AG08395 (cell line): ENCODE data around the gene SNHG17.
"Not testable (repeated sequence)": the region's sequence is repeated elsewhere in the genome, so short reads cannot be mapped to it uniquely, and the experiment has no call there.

Source experiments
- DNase-seq: peaks from one replicate; pipeline ENCODE4 v3.0.0; 2012; ENCODE audit warnings: mixed read lengths, low spot score

Gene SNHG17

DNA sequence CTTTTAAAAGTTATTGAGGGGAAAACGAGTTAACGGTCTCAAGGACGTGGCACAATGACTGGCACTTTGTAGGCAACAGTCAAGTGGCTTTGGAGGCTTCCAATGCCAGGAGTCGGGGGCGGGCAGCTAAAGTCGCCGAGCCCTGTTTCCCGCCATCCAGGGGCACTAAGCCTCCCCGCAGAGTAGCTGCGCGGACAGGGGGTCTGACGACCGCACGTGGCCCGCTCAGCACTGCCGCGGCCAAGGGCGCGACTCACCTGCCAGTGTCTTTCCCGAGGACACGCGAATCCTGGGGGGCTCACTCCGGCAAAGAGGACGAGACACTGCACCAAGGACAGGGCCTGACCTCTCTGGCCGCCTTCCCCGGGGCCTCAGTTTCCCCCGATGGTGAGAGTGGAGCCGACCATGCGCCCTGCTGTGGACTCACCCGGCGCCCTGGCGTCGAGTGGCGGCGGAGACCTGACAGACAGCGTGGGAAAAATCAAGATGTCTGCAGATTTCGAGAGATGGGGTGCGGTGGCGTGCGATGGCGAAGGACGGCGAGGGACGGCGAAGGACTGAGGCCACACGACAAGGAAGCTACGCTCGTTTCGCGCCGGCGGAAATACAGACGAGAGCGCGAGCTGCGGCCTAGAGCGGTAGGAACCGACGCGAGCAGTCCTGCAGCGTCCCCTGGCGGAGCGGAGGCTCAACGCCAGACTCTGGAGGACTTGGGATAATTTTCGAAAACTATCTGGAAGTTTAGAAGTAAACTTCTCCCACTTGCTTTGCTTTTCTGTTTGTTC is at the start of gene SNHG17:
SNHG17 (minus strand) TSS at position 559 of the 785 bp plus-strand sequence.
- peak; percentile 86 for DNase-seq

- DNase-seq = no peak
These were observed 44.5 kb upstream of the SNHG17 start for GRCh38 chr20:38479596-38479995.

DNA sequence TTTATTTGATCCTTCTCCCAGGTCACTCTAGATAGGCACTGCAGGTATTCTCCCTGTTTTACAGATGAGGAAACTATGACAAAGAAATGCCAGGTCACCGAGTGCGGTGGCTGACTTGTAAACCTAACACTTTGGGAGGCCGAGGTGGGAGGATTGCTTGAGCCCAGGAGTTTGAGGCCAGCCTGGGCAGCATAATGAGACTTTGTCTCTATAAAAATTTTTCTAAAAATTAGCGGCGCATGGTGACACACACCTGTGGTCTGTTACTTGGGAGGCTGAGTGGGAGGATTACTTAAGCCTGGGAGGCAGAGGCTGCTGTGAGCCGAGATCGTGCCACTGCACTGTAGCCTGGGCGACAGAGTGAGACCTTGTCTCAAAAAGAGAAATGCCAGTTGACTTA is 42.6 kb upstream of the SNHG17 start:
- no peak for DNase-seq

GRCh38 chr20:38473367-38473795 is 38.3 kb upstream of the SNHG17 start:
- no peak for DNase-seq

DNA sequence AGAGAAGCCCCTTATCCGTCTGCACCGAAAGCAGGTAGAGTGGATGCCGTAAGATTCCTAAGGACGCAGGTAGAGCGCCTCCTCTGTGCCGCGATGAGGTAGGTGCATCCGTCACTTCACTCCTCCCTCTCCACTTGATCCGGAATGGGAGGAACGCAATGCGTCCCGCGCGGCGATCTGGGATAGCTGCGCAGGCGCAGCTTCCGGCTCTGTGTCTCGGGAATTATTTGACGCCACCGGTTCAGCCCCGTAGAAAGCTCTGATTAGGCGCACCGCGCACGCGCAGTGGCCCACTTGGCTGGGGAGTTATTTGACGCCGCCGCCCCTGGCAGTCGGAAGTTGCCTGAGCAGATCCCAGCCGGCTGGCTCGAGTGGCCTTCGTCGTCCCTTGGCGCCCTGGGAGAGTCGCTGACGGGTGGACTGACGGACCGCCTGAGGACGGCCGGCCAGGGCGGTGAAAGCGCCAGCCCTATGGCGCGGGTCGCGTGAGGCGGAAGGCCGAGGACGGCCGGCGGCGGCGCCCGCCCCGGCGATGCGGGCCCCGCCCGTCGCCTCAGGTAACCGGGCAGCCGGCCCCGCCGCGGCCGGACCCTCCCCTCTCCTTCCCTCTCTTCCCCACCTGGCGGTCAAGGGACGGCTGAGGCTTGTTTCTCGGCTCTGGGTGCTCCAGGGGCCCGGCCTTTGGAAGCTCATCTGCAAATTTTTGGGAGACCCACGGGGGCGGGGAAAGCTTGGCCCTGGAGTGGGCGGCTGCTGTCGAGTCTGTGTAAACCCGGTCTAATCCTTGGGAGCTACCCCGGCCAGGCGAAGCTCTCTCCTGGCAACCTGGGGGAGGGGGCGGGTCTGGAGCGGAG is 37.6 kb upstream of the SNHG17 start, which contains the start of gene RALGAPB:
RALGAPB (plus strand) TSS at position 331 of the 854 bp plus-strand sequence. CDS start 15,590 bp downstream, outside the sequence.
- peak; percentile 99 for DNase-seq

DNA sequence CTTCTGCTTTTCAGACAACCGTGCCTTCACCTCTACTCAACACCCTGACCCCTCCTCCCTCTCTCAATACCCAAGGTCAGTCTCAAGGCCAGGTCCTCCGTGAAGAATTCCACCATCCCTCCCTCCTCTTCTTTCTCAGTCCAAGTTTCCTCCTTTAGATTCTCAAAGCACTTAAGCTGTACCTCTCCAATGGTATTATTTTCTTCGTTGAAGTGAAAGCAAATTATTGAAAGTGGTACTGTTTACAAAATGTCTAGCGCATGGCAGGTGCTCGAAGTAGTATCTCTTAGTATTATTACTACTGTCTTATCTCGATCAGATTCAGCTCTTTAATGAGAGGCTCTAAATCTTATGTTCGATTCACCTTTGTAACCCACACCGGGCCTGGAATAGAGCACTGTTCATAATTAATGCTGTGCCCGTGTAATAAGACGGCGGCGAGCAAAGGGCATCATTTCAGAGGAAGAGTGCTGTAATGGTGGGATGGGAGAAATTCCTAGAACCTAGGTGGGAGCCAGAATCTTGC is 36.9 kb upstream of the SNHG17 start:
- DNase-seq = no peak

DNA sequence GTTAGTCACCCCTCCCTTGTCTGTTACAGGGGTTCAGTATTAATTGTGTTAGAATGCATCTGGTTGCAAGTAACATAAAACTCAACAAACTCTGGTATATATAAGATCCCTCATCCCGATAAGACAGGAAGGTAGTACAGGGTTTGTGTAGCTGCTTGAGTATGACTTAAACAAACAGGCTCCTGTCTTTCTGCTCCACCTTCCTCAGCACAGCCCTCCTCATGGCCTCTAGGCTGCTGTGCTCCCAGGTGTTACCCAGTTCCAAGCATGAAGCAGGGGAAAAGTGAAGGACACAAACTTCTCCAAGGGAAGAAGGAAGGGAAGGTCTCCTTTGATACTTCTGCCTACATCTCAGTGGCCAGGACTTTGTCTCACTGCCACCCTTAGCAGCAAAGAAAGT is 36.1 kb upstream of the SNHG17 start:
- DNase-seq = no peak

DNA sequence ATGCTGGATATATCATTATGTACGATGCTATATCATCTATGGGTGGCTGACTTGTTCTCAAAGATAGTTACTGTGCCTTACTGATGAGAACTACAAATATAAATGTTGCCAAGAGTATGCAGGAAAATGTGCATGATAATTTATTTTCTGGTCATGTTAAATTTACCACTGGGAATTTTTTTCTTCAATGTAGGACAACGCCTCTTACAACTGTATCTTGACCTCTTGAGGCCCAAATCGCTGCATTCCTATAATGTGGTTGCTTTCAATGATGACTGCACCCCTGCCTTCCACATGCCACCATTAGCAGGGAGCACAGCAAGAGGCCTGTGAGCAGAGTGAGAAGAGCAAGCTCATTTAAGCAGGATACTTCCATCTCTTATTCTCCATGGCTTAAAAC is 31.9 kb upstream of the SNHG17 start:
- no peak for DNase-seq

DNA sequence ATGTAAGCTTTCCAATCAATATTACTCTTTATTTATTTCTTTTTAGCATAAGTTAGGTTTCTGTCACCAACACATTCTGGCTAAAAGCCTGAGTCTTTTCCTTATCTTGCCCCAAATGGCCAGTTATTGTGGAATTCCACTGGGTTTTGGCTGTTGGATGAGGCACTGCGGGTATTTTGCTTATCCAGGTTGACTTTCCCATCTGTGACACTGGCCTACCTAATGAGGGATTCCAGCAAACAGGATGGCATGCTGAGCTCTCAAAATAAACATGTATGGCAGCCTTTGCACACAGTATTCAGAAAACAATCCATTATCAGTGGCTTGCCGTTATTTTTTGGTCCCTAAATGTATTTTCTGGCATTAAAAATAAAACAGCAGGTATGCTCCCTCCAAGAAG is 31.0 kb upstream of the SNHG17 start:
- DNase-seq = no peak

DNA sequence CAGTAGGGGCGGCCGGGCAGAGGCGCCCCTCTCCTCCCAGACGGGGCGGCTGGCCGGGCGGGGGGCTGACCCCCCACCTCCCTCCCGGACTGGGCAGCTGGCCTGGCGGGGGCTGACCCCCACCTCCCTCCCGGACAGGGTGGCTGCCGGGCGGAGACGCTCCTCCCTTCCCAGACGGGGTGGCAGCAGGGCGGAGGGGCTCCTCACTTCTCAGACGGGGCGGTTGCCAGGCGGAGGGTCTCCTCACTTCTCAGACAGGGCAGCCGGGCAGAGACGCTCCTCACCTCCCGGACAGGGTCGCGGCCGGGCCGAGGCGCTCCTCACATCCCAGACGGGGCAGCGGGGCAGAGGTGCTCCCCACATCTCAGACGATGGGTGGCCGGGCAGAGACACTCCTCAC is 26.4 kb upstream of the SNHG17 start:
- DNase-seq = not testable (repeated sequence)

DNA sequence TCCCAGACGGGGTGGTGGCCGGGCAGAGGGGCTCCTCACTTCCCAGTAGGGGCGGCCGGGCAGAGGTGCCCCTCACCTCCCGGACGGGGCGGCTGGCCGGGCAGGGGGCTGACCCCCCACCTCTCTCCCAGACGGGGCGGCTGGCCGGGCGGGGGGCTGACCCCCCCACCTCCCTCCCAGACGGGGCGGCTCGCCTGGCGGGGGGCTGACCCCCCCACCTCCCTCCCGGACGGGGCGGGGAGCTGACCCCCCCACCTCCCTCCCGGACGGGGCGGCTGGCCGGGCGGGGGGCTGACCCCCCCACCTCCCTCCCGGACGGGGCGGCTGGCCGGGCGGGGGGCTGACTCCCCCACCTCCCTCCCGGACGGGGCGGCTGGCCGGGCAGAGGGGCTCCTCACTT is 26.0 kb upstream of the SNHG17 start:
- DNase-seq = not testable (repeated sequence)

- not testable (repeated sequence) for DNase-seq
These were observed 25.5 kb upstream of the SNHG17 start for GRCh38 chr20:38460631-38461030.

- no peak for DNase-seq
These were observed 25.0 kb upstream of the SNHG17 start for GRCh38 chr20:38460040-38460623.

DNA sequence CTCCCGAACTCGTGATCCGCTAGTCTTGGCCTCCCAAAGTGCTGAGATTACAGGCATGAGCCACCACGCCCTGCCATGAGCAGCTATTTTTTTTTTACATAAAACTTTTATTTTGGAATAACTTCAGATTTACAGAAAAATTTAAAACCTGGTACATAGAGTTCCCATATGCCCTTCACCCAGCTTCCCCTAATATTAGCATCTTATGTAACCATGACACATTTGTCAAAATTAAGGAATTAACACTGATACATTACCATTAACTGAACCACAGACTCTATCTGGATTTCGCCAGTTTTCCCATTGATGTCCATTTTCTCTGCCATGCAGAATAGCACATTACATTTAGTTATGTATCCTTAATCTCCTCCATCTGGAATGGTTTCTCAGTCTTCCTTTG is 23.2 kb upstream of the SNHG17 start:
- DNase-seq = no peak

DNA sequence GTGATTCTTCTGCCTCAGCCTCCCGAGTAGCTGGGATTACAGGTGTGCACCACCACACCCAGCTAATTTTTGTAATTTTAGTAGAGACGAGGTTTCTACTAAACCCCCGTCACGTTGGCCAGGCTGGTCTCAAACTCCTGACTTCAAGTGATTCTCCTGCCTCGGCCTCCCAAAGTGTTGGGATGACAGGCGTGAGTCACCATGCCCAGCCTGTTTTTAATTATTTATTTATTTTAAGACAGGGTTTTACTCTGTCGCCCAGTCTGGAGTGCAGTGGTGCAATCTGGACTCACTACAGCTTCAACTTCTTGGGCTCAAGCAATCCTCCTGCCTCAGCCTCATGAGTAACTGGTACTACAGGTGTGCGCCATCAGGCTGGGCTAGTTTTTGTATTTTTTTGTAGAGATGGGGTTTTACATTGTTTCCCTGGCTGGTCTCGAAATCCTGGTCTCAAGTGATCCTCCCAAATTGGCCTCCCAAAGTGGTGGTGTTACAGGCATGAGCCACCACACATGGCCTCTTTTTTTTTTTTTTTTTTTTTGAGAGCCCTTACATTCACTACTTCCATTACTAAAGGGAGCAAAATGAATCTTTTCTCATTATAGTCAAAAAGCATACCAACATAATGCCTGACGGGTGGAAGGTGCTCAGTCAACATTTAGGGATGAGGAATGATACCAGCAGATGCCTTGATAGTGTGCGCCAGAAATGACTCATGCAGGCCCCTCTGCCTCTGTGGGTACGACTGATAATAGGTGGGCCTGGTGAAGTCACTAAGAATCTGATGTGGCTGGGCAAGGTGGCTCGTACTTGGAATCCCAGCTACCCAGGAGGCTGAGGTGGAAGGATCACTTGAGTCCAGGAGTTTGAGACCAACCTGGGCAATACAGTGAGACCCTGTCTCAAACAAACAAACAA is 19.7 kb upstream of the SNHG17 start:
- DNase-seq = no peak

DNA sequence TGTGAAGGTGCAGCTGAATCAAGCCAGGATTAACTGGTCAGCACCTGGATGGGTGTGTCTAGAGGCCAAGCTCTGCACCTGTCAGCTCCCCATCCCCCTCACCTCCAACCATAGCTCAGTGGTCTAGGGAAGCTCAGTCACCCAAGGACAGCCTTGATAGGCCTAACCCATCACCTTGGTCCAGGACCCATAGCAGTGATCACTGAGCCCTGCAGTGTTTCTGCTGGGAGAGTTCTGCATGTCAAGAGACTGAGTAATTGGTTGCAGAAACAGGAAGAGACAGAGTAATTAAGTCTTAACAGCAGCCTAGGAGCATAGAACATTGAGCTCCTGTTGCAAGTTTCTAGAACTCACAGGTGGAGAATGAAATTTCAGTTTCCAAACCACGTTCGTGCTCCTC is 18.8 kb upstream of the SNHG17 start:
- no peak for DNase-seq

DNA sequence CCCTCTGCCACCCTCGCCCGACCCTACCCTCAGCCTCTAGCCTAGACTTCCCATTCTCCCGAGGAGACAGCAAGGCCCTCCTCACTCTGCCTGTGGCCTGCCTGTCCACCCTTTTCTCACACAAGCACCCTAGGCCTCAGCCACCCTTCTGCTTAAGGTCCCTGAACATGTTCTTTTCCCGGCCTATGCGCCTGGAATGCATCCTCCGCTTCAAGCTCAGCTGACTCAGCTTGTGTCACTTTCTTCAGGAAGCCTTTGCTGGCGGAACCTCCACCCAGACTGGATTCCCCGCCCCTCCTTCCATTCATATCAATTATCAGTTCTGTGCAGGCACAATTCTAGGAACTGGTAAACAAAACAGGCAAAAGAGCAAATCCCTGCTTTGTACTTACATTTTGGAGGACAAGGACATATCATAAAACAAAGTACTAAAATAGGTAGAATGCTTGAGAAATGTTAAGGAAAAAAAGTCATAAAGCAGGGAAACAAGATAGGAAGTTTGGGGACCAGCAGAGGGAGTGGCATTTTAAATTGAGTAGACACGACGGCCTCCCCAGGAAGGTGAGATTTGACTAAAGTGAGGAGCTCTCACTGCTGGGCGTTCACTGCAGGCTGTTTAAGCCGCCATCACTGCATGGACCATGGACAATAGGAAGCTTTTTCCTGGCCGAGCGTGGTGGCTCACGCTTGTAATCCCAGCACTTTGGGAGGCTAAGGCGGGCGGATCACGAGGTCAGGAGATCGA is 17.9 kb upstream of the SNHG17 start:
- DNase-seq = peak; percentile 47

DNA sequence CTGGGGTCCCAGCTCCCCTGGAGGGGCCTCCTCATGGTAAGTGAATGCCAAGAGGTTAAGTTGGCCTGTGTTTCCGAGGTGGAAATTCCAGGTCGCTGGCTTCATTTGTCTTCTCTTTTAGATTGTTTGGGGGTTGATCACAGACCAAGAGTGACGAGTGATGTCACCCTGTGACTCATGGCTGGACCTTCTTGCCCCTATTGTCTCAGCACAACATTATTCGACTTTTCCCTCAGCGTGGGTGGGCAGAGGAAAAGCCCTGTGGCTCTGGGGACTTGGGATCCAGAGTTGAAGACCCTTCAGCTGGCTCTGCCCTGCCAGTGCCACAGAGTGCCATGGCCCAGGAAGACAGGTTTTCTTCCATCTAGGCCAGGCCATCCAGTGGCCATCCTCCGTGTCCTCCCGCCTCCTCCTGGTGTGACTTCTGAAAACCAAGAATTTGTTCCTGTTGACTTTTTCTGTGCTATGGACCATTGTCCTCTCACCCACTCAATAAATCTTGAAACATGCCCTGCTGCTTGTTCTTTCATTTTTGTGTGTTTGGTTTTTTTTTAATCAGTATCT is 15.4 kb upstream of the SNHG17 start:
- no peak for DNase-seq

GRCh38 chr20:38449046-38449445 is 13.9 kb upstream of the SNHG17 start:
- no peak for DNase-seq
